GM12872 (cell line): ENCODE measurements around the gene OIT3.

Experiments
- TF ChIP-seq, protein P1 (sequence below): IDR thresholded peaks from 3 replicates; pipeline ENCODE4 v1.5.1; 2011; ENCODE audit warnings: low read depth, mild to moderate bottlenecking, low read length, moderate library complexity; ENCODE audit not compliant: insufficient read depth

OIT3 gene

DNA sequence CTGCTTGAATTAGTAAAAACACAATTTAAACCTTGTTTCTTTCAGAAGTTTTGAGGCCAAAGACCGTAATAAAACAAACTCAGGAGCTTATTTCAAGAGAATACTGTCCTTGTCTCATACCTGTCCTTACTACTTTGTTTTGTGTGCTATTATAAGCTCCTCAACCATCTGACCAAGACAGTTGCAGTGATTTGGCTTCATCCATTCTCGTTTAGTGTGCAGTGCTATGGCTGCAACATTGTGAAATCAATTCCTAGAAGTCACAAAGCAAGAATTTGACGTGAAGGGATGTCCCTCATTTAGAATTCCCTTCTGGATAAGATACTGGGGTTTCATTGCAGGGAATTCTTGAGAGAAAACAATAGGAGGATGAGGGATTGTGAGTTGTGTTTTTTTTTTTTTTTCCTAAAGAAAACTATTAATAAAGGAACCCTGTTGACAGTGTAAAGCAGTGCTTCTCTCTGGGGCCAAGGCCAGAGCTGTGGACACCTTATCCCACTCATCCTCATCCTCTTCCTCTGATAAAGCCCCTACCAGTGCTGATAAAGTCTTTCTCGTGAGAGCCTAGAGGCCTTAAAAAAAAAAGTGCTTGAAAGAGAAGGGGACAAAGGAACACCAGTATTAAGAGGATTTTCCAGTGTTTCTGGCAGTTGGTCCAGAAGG, at the start of gene OIT3:
TSS of gene OIT3 (plus strand) at position 604 of the 663 bp plus-strand sequence. CDS start 60 bp downstream, outside the sequence.
- TF ChIP-seq, protein P1, sequence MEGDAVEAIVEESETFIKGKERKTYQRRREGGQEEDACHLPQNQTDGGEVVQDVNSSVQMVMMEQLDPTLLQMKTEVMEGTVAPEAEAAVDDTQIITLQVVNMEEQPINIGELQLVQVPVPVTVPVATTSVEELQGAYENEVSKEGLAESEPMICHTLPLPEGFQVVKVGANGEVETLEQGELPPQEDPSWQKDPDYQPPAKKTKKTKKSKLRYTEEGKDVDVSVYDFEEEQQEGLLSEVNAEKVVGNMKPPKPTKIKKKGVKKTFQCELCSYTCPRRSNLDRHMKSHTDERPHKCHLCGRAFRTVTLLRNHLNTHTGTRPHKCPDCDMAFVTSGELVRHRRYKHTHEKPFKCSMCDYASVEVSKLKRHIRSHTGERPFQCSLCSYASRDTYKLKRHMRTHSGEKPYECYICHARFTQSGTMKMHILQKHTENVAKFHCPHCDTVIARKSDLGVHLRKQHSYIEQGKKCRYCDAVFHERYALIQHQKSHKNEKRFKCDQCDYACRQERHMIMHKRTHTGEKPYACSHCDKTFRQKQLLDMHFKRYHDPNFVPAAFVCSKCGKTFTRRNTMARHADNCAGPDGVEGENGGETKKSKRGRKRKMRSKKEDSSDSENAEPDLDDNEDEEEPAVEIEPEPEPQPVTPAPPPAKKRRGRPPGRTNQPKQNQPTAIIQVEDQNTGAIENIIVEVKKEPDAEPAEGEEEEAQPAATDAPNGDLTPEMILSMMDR = no peak

DNA sequence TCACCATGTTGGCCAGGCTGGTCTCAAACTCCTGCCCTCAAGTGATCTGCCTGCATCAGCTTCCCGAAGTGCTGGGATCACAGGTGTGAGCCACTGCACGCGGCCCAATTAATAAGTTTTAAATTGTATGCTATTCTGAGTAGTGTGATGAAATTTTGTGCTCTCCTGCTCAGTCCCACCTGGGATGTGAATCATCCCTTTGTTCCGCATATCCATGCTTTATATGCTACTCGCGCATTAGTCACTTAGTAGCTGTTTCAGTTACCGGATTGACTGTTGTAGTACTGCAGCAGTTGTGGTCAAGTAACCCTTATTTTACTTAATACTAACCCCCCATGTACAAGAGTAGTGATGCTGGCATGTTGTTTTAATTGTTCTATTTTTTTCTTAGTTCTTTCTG, 47.3 kb upstream of the OIT3 start:
- TF ChIP-seq, protein P1 = no peak

DNA sequence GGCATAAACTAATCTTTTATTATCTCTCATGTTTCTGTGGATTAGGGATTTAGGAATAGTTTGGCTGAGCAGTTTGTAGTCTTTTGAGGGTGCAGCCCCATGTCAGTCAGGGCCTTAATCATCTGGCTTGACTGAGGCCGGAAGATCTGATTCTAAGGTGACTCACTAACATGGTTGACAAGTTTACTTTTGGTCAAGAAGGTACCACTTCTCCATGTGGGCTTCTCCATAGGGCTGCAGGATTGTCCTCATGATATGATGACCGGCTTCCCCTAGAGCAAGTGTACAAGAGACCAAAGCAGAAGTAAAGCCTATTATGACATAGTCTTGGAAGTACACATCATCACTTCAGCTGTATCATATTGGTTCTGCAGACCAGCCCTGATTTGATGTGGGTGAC, 45.9 kb upstream of the OIT3 start:
- TF ChIP-seq, protein P1 = no peak

DNA sequence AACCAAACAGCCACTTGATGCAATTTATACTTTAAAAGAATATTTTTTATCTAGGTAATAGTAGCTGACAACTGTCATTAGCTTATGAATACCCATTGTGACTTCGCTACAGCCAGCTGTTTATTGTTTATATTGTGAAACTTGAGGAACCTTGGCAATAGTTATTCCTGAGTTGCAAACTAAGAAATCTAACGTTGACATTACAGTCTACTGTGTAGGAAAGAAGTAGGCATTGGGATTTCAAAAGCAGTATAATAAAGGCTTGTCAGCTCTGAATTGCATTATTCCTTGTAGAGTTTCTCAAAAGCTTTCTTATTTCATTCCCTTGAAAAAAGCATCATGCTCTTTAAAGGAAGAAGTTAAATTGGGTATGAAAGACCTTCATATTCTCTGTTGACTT, 42.7 kb upstream of the OIT3 start:
- TF ChIP-seq, protein P1 = no peak

DNA sequence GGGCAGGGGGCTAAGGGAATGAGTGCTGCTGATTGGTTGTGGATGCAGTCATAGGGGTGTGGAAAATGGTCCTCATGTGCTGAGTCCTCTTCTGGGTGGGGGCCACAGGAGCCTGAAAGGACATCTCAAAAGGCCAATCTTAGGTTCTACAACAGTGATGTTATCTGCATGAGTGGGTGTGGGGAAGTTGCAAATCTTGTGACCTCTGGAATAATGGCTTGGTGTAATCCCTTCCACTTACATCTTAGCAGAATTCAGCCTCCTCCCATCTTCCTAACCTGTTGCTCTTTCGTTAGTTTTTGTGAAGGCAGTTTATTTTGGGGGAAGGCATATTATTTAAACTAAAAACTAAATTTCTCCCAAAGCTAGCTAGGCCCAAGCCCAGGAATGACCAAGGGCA, 42.0 kb upstream of the OIT3 start:
- TF ChIP-seq, protein P1 = no peak

DNA sequence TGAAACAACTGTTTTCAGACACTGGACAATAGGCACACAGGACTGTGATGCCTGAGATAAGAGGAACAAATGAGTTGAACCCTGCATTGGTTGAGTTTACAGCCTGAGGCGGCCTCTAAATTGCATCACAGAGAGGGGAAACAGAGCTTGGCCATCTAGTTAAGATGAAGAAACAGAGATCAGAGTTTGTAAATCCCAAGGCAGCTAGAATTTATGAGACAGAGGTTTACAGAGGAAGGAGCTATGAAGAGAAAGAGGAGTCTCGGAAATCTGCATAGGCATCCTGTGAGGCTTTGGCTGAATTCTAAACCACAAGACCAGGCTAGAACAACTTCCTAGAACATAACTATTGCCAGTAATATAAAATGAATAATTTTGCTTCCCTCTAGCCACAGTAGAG, 41.0 kb upstream of the OIT3 start:
- TF ChIP-seq, protein P1 = no peak

DNA sequence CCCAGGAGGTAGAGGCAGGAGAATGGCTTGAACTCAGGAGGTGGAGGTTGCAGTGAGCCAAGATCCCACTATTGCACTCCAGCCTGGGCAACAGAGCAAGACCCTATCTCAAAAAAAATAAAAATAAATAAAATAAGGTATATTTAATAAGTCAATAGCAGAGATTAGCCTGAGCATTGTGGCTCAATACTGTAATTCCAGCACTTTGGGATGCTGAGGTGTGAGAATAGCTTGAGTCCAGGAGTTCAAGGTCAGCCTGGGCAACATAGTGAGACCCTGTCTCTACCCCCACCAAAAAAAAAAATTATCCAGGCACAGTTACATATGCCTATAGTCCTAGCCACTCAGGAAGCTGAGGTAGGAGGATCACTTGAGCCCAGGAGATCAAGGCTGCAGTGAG, 38.4 kb upstream of the OIT3 start:
- TF ChIP-seq, protein P1 = no peak
